NCI-H2196 (cell line): ENCODE results near the gene AGAP1.

Experiments
- DNase-seq: peaks from one replicate; lab custom pipeline; 2025; ENCODE audit not compliant: unreplicated experiment; lab: John Stamatoyannopoulos, UW

The AGAP1 gene

GRCh38 chr2:235952714-235953113, 458.9 kb downstream of the AGAP1 start:
- DNase-seq, result no peak

DNA sequence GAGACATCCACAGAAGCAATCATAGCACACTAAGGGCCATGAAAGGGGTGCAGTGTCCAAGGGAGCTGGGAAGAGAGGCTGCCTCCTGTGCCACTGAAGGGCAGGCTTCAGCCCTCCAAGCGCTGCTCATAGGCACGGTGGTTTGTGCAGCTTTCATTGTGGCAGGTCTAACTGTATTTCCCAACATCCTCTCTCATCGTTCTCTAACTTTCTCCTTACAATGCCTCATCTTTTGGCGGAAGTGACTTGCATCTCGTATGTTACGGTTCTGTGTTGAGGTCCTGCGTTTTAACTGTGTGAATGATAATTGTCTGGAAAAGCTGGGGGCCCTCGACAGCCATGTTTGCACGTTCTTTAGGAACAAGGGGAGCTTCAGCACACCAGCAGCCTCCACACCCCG, 460.4 kb downstream of the AGAP1 start:
- no peak for DNase-seq

GRCh38 chr2:235954888-235955480, 461.1 kb downstream of the AGAP1 start:
- no peak for DNase-seq

DNA sequence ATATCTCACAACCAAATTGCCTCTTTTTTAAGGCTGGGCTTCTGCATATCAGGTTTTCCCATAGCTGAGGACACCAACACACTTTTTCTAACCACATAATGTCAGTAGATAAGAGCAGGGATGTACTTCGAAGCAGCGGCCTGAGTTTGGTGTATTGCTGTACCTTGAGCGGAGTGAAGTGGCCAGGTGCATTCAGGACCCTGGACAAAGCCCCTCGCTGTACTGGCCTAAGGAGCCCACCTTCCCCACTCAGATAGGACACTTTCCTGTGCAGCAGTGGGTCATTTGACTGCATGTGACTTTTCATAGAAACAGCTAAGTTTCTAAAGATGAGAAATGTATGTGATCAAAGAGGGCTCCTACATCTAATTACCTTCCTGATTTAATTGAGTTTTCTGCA, 461.8 kb downstream of the AGAP1 start:
- DNase-seq, result no peak

DNA sequence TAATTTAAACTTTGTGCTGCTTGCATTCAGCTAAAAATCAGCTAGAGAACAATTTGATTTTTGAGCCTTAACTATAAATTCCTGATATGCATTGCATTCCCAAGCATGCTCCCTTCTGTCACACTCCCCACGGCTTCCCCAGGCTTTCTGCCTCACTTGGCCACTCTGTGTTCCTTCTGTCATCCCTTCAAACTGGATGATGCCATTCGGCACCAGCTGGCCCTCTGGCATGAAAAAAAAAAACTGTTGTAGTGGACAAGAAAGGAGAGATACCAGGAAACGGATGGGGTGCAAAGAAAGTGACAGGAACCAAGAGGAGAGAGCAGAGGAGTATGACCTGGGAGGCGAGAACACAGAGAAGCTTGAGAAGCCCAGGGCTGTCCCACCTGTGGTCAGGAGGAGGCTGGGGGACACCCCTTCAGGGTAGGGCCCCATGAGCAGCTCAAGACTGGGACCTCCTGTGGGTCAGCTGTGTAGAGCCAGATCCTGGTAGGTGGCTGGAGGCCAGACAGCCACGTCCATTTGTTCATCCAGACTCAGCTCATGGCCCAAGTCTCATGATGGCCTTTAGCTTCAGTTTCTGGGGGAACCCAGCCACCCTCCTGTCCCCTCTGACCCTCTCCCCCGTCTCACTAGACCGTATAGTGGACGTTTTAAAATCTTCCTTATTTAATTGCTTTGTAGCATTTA, 462.6 kb downstream of the AGAP1 start:
- no peak for DNase-seq

DNA sequence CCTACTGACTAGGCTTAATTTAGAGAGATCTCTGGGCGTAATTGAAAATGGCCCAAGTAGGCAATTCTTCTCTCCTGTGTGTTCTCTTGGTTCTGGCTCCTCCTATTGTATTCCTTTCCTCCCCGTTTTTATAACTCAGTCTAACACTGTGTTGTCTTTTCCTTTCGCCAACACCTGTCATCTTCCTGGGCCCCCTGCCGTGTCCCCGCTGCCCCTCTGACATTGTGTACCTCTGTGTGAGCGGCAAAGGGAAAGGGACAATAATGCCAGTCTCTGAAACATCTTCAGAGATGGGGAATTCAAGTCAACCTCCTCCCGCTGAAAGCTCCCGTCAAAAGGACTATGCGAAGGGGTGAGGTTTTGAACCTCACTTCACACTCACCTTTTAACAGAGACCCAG, 463.4 kb downstream of the AGAP1 start:
- no peak for DNase-seq

- no peak for DNase-seq
Measured at GRCh38 chr2:235958221-235958930, 464.5 kb downstream of the AGAP1 start.

GRCh38 chr2:235958931-235959410, 465.1 kb downstream of the AGAP1 start:
- DNase-seq, result no peak

DNA sequence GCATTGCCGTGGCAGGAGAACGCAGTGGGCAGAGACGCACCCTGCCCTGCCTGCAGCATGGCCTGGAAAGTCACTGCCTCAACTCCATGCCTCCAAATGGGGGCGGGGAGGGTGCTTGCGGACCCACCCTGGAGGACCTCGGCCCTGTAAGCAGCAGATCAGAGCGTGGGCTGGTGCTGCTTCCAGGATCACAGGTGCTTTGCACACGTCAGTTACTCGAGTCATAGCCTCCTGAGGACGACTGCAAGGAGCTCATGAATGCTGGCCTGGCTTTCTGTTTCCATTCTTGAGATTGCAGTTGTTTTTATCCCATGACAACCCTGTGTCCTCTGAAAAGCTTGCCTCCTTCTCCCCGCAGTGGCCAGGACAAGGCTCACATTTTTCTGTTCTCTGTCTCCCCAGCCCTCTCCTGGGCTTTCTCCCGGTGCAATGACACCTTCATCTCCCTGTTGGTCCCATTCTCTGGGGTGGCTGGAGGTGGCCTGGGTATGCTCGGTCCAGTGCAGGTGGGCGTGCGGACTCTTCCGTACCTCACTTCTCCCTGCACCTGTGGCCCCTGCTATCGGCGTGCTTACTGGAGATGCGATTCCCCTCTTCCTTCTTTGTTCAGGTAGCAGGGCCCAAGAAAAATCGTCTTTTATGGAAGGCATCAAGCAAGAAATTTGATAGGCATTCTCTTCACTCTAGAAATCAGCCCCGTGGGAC, 466.3 kb downstream of the AGAP1 start:
- DNase-seq, result no peak

DNA sequence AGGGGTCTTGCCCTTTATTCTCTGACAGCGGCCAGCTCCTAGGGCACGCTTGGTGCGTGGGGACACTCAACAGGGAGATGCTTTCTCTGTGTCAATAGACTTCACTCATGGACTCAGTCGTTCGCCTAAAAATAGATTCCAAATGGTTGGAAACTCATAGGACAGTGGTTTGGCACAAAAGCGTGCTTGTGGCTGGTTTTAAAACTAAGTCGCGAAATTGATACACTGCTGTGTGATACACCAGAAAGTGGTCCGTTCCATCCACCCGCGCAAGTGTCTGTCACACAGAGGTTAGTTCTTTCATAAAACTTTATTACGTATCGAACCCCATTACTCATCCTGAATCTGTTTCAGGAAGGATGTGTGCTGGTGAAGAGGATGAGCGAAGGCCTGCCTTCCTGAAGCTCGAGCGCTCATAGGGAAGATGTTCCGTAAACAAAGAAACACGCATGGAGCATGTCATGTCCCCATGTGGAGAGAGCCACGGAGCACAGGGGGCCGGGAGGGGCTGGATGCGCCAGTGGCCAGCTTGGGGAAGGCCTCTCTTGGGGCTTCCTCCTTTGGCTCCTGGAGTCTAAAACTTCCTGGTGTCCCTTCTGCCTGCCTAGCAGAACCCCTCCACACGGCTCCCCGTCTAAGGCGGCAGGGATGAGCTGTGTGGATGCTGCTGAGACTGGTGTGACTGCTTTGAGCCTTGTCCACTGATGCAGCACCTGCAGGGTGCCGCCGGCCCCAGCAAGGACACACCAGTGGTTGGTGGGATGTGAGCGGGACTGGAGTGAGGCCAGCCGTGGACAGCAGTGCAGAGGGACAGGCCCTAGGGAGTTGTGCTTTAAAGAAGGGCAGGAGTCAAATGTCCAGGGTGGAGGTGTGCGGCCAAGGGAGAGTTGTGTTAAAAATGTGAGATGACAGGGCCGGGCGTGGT, 467.1 kb downstream of the AGAP1 start:
- DNase-seq, result no peak

DNA sequence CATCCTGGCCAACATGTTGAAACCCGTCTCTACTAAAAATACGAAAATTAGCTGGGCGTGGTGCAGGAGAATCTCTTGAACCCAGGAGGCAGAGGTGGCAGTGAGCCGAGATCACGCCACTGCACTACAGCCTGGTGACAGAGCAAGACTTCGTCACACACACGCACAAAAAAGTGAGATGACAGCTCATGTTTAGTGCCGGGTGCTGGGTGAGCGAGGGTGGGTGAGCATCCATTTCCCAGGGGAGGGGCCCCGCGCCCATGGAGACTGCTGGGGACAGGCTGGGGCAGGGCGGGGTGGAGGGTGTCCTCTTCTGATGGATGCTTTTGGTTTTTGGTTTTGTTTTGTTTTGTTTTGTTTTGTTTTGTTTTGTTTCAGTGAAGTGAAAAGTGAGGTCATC, 467.9 kb downstream of the AGAP1 start:
- DNase-seq, result no peak

GRCh38 chr2:235963853-235964577, 470.2 kb downstream of the AGAP1 start:
- no peak for DNase-seq

DNA sequence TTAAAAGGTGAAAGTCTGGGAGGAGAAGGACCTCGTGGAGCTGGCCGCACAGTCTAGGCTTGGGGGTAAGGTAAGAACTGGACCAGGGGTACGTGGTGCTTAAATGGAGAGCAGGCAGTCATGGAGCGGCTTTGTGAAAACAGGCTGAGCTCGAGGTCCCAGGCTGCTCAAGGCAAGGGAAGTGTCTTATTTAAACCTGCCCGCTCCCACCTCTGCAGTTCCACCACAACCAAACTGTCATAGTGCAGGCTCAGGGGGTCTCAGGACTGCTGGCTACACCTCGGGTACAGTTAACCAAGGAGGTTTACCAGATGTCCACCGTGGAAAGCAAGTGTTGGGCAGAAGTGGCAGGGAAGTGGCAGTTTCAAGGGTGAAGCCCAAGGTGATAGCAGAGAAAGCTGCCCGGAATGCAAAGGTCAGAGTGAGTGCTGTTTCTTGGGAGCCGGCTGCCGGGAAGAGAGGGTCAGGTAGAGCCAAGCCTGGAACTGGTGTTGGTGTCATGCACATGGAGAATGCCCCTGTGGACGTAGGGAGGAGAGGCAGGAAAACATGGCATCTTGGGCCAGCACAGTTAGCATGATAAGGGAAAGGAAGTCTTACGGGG, 471.0 kb downstream of the AGAP1 start:
- no peak for DNase-seq

GRCh38 chr2:235966396-235966795, 472.6 kb downstream of the AGAP1 start:
- DNase-seq, result no peak

DNA sequence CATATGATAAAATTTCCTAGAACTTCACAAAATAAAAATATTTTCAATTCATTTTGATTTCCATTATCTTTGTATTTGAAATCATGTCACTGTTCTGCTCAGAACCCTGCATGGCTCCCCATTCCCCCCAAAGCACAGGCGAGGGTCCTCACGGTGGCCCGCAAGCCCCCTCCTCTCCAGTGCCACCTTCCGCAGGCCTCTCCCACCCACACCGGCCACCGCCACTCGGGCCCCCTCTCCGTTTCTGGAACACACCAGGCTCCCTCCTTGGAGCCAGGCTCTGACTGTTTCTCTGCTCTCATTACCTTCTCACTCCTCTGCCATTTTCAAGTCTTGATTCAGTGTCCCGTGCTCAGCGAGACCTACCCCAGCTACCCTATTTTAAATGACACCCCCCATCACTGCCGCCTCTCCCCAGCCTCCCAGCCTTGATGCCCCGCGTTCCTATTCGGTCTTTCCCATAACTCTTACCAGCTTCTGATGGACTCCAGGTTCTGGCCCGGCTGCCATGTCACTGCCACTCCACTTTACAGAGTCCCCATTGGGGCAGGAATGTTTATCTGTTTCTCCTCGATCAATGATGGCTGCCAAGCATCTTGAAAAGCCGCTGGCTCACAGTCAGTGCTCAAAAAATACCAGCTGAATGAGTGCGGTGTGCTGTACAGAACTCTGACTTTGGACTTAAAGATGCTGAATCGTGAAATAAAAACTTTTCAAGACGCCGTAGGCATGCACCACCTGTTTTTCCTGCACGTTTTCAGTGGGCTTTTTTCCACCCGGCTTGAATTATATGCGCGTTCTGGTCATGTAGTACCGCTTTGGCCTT, 473.3 kb downstream of the AGAP1 start:
- no peak for DNase-seq

- no peak for DNase-seq
Measured at GRCh38 chr2:235968155-235968554, 474.3 kb downstream of the AGAP1 start.

GRCh38 chr2:235968616-235969324, 474.9 kb downstream of the AGAP1 start:
- DNase-seq, result peak; percentile 38
